ENCODE measurements around the gene UBE2E2.

Gene UBE2E2

GRCh38 chr3:23624305-23624704, 421.2 kb downstream of the UBE2E2 start:
- Histone ChIP-seq H3K27me3 (ENCODE audit: control insufficient read depth in 3 of 3, insufficient read depth in 3 of 3, low read depth in 1 of 3, low read length in 3 of 3) (no peaks in the 10 kb centered on the region), H2BK5ac (ENCODE audit: low read length) (no peak overlapping the region), H3K4me3 (ENCODE audit: low read length in 2 of 2) (no peak overlapping the region), H3K9me3 (replicated peaks in 1 of 2; ENCODE audit: control insufficient read depth in 2 of 2, insufficient read depth in 1 of 2, low read depth in 1 of 2, low read length in 2 of 2) (peaks cover 4 to 9% of the 10 kb centered on the region in 2 donors), H3K4ac (ENCODE audit: low read length) (no peak overlapping the region), H2AFZ (ENCODE audit: low read length) (no peak overlapping the region), H3K79me1 (ENCODE audit: low read depth, low read length) (no peaks in the 10 kb centered on the region), H3K14ac (ENCODE audit: low read length) (no peak overlapping the region), H3K36me3 (replicated peaks in 1 of 2; ENCODE audit: control insufficient read depth in 2 of 2, insufficient read depth in 2 of 2, low read length in 2 of 2) (no peaks in the 10 kb centered on the region), H2BK12ac (ENCODE audit: low read length) (no peak overlapping the region), H4K91ac (ENCODE audit: low read depth, low read length, poor library complexity) (no peak overlapping the region), H2BK120ac (ENCODE audit: low read depth, low read length) (no peak overlapping the region), H3K23ac (ENCODE audit: low read depth, low read length, poor library complexity) (no peak overlapping the region), H3K18ac (ENCODE audit: low read length) (no peak overlapping the region), H3K27ac (replicated peaks; ENCODE audit: low read length) (no peak overlapping the region), H3K4me2 (ENCODE audit: insufficient read depth, low read length, poor library complexity, severe bottlenecking) (no peak overlapping the region), H2AK5ac (ENCODE audit: low read depth, low read length) (no peak overlapping the region), H3K9ac (ENCODE audit: low read depth, low read length, poor library complexity) (no peak overlapping the region), H4K8ac (ENCODE audit: low read depth, low read length) (no peak overlapping the region), H2BK15ac (ENCODE audit: low read length) (no peak overlapping the region), H3K4me1 (ENCODE audit: control insufficient read depth in 2 of 2, insufficient read depth in 1 of 2, low read depth in 1 of 2, low read length in 2 of 2) (no peaks in the 10 kb centered on the region)
- no peak for DNase-seq (ENCODE audit: low spot score)
- no CpG with 5 or more reads among the region's 1 CpG for WGBS, 2 donors (ENCODE audit: extremely low coverage in 2 of 2, insufficient read length in 2 of 2, insufficient replicate concordance in 1 of 2)

GRCh38 chr3:23626442-23626841, 423.3 kb downstream of the UBE2E2 start:
- H2BK15ac ChIP-seq (ENCODE audit: low read length), result no peak overlapping the region
- no CpG with 5 or more reads among the region's 2 CpGs for WGBS, 2 donors (ENCODE audit: extremely low coverage in 2 of 2, insufficient read length in 2 of 2, insufficient replicate concordance in 1 of 2)

GRCh38 chr3:23629181-23629894, 426.2 kb downstream of the UBE2E2 start:
- Histone ChIP-seq H2AFZ (ENCODE audit: low read length) (no peak overlapping the region), H3K27me3 (ENCODE audit: control insufficient read depth in 3 of 3, insufficient read depth in 3 of 3, low read depth in 1 of 3, low read length in 3 of 3) (no peaks in the 10 kb centered on the region), H3K18ac (ENCODE audit: low read length) (no peak overlapping the region), H3K4ac (ENCODE audit: low read length) (no peak overlapping the region), H2BK120ac (ENCODE audit: low read depth, low read length) (no peak overlapping the region), H3K14ac (ENCODE audit: low read length) (no peak overlapping the region), H3K4me1 (ENCODE audit: control insufficient read depth in 2 of 2, insufficient read depth in 1 of 2, low read depth in 1 of 2, low read length in 2 of 2) (peaks cover 0 to 2% of the 10 kb centered on the region in 2 donors), H3K36me3 (replicated peaks in 1 of 2; ENCODE audit: control insufficient read depth in 2 of 2, insufficient read depth in 2 of 2, low read length in 2 of 2) (no peaks in the 10 kb centered on the region), H2BK5ac (ENCODE audit: low read length) (no peak overlapping the region), H3K9ac (ENCODE audit: low read depth, low read length, poor library complexity) (no peak overlapping the region), H2AK5ac (ENCODE audit: low read depth, low read length) (no peak overlapping the region), H3K4me2 (ENCODE audit: insufficient read depth, low read length, poor library complexity, severe bottlenecking) (no peak overlapping the region), H3K79me1 (ENCODE audit: low read depth, low read length) (no peaks in the 10 kb centered on the region), H3K27ac (replicated peaks; ENCODE audit: low read length) (no peak overlapping the region), H4K91ac (ENCODE audit: low read depth, low read length, poor library complexity) (no peak overlapping the region), H3K9me3 (replicated peaks in 1 of 2; ENCODE audit: control insufficient read depth in 2 of 2, insufficient read depth in 1 of 2, low read depth in 1 of 2, low read length in 2 of 2) (peaks cover under 1 to 1% of the 10 kb centered on the region in 2 donors), H3K23ac (ENCODE audit: low read depth, low read length, poor library complexity) (no peak overlapping the region), H3K4me3 (ENCODE audit: low read length in 2 of 2) (no peak overlapping the region), H4K8ac (ENCODE audit: low read depth, low read length) (no peak overlapping the region), H2BK12ac (ENCODE audit: low read length) (no peak overlapping the region), H2BK15ac (ENCODE audit: low read length) (no peak overlapping the region)
- no CpG with 5 or more reads among the region's 5 CpGs for WGBS, 2 donors (ENCODE audit: extremely low coverage in 2 of 2, insufficient read length in 2 of 2, insufficient replicate concordance in 1 of 2)
- no peak for DNase-seq (ENCODE audit: low spot score)

More at GRCh38 chr3:23626442-23626841, 423.3 kb downstream of the UBE2E2 start:
- Histone ChIP-seq H3K36me3 (replicated peaks in 1 of 2; ENCODE audit: control insufficient read depth in 2 of 2, insufficient read depth in 2 of 2, low read length in 2 of 2) (no peaks in the 10 kb centered on the region), H2BK5ac (ENCODE audit: low read length) (no peak overlapping the region), H4K8ac (ENCODE audit: low read depth, low read length) (no peak overlapping the region), H3K18ac (ENCODE audit: low read length) (no peak overlapping the region), H3K9me3 (replicated peaks in 1 of 2; ENCODE audit: control insufficient read depth in 2 of 2, insufficient read depth in 1 of 2, low read depth in 1 of 2, low read length in 2 of 2) (peaks cover 4 to 8% of the 10 kb centered on the region in 2 donors), H3K14ac (ENCODE audit: low read length) (no peak overlapping the region), H2AK5ac (ENCODE audit: low read depth, low read length) (no peak overlapping the region), H3K27ac (replicated peaks; ENCODE audit: low read length) (no peak overlapping the region), H2BK12ac (ENCODE audit: low read length) (no peak overlapping the region), H2BK120ac (ENCODE audit: low read depth, low read length) (no peak overlapping the region), H2AFZ (ENCODE audit: low read length) (no peak overlapping the region), H3K23ac (ENCODE audit: low read depth, low read length, poor library complexity) (no peak overlapping the region), H3K27me3 (ENCODE audit: control insufficient read depth in 3 of 3, insufficient read depth in 3 of 3, low read depth in 1 of 3, low read length in 3 of 3) (no peaks in the 10 kb centered on the region), H4K91ac (ENCODE audit: low read depth, low read length, poor library complexity) (no peak overlapping the region), H3K4me3 (ENCODE audit: low read length in 2 of 2) (peak overlapping the region in 1 of 2 donors; percentile 32), H3K9ac (ENCODE audit: low read depth, low read length, poor library complexity) (no peak overlapping the region), H3K4ac (ENCODE audit: low read length) (no peak overlapping the region), H3K79me1 (ENCODE audit: low read depth, low read length) (no peaks in the 10 kb centered on the region), H3K4me2 (ENCODE audit: insufficient read depth, low read length, poor library complexity, severe bottlenecking) (no peak overlapping the region), H3K4me1 (ENCODE audit: control insufficient read depth in 2 of 2, insufficient read depth in 1 of 2, low read depth in 1 of 2, low read length in 2 of 2) (no peaks in the 10 kb centered on the region)
- no peak for DNase-seq (ENCODE audit: low spot score)

GRCh38 chr3:23633261-23633960, 430.3 kb downstream of the UBE2E2 start:
- H2BK15ac ChIP-seq (ENCODE audit: low read length), result no peak overlapping the region
- peaks cover 0 to 2% of the 10 kb centered on the region in 2 donors for H3K4me1 ChIP-seq (ENCODE audit: control insufficient read depth in 2 of 2, insufficient read depth in 1 of 2, low read depth in 1 of 2, low read length in 2 of 2)
- H3K79me1 ChIP-seq (ENCODE audit: low read depth, low read length), result no peaks in the 10 kb centered on the region
- no peak overlapping the region for H2BK120ac ChIP-seq (ENCODE audit: low read depth, low read length)
- no peak overlapping the region for H2BK12ac ChIP-seq (ENCODE audit: low read length)
- peaks cover 0 to 8% of the 10 kb centered on the region in 2 donors for H3K9me3 ChIP-seq (replicated peaks in 1 of 2; ENCODE audit: control insufficient read depth in 2 of 2, insufficient read depth in 1 of 2, low read depth in 1 of 2, low read length in 2 of 2)
- no peak overlapping the region for H3K4me2 ChIP-seq (ENCODE audit: insufficient read depth, low read length, poor library complexity, severe bottlenecking)
- H2BK5ac ChIP-seq (ENCODE audit: low read length), result no peak overlapping the region
- H3K36me3 ChIP-seq (replicated peaks in 1 of 2; ENCODE audit: control insufficient read depth in 2 of 2, insufficient read depth in 2 of 2, low read length in 2 of 2), result no peaks in the 10 kb centered on the region
- no peak overlapping the region for H2AFZ ChIP-seq (ENCODE audit: low read length)
- no peak overlapping the region for H3K4me3 ChIP-seq (ENCODE audit: low read length in 2 of 2)
- H3K9ac ChIP-seq (ENCODE audit: low read depth, low read length, poor library complexity), result no peak overlapping the region
- H3K27me3 ChIP-seq (ENCODE audit: control insufficient read depth in 3 of 3, insufficient read depth in 3 of 3, low read depth in 1 of 3, low read length in 3 of 3), result no peaks in the 10 kb centered on the region
- DNase-seq (ENCODE audit: low spot score), result no peak
- no peak overlapping the region for H3K14ac ChIP-seq (ENCODE audit: low read length)
- H3K18ac ChIP-seq (ENCODE audit: low read length), result no peak overlapping the region
- no peak overlapping the region for H2AK5ac ChIP-seq (ENCODE audit: low read depth, low read length)
- no CpG with 5 or more reads among the region's 6 CpGs for WGBS, 2 donors (ENCODE audit: extremely low coverage in 2 of 2, insufficient read length in 2 of 2, insufficient replicate concordance in 1 of 2)
- no peak overlapping the region for H4K91ac ChIP-seq (ENCODE audit: low read depth, low read length, poor library complexity)
- no peak overlapping the region for H4K8ac ChIP-seq (ENCODE audit: low read depth, low read length)
- no peak overlapping the region for H3K4ac ChIP-seq (ENCODE audit: low read length)
- H3K27ac ChIP-seq (replicated peaks; ENCODE audit: low read length), result no peak overlapping the region
- H3K23ac ChIP-seq (ENCODE audit: low read depth, low read length, poor library complexity), result no peak overlapping the region
